ENCODE measurements around the gene OLA1.

Gene OLA1

GRCh38 chr2:174112073-174112472, 136.3 kb downstream of the OLA1 start:
- no peak for DNase-seq

GRCh38 chr2:174108579-174108978, 139.8 kb downstream of the OLA1 start:
- DNase-seq: no peak

- no peak for DNase-seq
Measured at GRCh38 chr2:174106736-174107135, 141.6 kb downstream of the OLA1 start.

GRCh38 chr2:174094542-174094941, 153.8 kb downstream of the OLA1 start:
- DNase-seq: no peak

GRCh38 chr2:174090476-174090875, 157.9 kb downstream of the OLA1 start:
- no peak for DNase-seq

GRCh38 chr2:174088706-174089460, 159.4 kb downstream of the OLA1 start:
- no peak for DNase-seq

GRCh38 chr2:174086708-174087107, 161.6 kb downstream of the OLA1 start:
- no peak for DNase-seq

GRCh38 chr2:174085781-174086180, 162.6 kb downstream of the OLA1 start:
- DNase-seq: no peak

- DNase-seq: no peak
Measured at GRCh38 chr2:174083843-174084458, 164.4 kb downstream of the OLA1 start.

GRCh38 chr2:174080672-174081121, 167.6 kb downstream of the OLA1 start:
- no peak for DNase-seq

GRCh38 chr2:174078275-174078674, 170.1 kb downstream of the OLA1 start:
- no peak for DNase-seq

- DNase-seq: peak; percentile 1
Measured at GRCh38 chr2:174076975-174077374, 171.4 kb downstream of the OLA1 start.

GRCh38 chr2:174076040-174076439, 172.3 kb downstream of the OLA1 start:
- no peak for DNase-seq

- DNase-seq: no peak
Measured at GRCh38 chr2:174074831-174075230, 173.5 kb downstream of the OLA1 start.

GRCh38 chr2:174072857-174073256, 175.5 kb downstream of the OLA1 start:
- no peak for DNase-seq

GRCh38 chr2:174072069-174072468, 176.3 kb downstream of the OLA1 start:
- DNase-seq: no peak

GRCh38 chr2:174071321-174071720, 177.0 kb downstream of the OLA1 start:
- DNase-seq: no peak

GRCh38 chr2:174070281-174070680, 178.1 kb downstream of the OLA1 start:
- no peak for DNase-seq

- DNase-seq: no peak
Measured at GRCh38 chr2:174067815-174068214, 180.5 kb downstream of the OLA1 start.

GRCh38 chr2:174066871-174067270, 181.5 kb downstream of the OLA1 start:
- DNase-seq: no peak

GRCh38 chr2:174063492-174064092, 184.7 kb downstream of the OLA1 start:
- no peak for DNase-seq

- no peak for DNase-seq
Measured at GRCh38 chr2:174062934-174063333, 185.4 kb downstream of the OLA1 start.

GRCh38 chr2:174059884-174060244, 188.5 kb downstream of the OLA1 start:
- no peak for DNase-seq

GRCh38 chr2:174059178-174059883, 189.0 kb downstream of the OLA1 start:
- DNase-seq: no peak

Data from NCI-H774 (cell line).